ENCODE results near the gene GARS1. TPM values are rescaled to one million over a fixed set of nuclear protein-coding genes. Genes with fewer than 3 reads are reported as not detected.

Gene GARS1
- total RNA-seq, 2 experiments from 2014 or later: 338 to 354 TPM

DNA sequence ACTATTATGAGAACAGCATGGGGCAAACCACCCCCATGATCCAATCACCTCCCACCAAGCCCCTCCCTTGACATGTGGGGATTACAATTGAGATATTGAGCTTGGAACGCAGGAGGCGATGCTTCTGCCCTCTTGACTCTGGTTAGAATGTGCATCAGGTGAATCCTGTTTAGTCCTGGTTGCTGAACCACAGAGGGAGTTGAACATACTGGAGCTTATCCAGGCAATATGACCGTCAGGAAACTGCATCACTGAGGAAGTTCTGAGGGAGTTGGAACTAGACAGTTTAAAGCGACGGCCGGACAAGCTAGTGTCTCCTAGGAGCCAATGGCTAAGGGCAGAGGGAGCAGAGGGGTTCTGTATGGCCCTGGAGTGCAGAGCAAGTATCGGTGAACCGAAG lies 31.8 kb upstream of the GARS1 start:
- no peak for ATAC-seq

DNA sequence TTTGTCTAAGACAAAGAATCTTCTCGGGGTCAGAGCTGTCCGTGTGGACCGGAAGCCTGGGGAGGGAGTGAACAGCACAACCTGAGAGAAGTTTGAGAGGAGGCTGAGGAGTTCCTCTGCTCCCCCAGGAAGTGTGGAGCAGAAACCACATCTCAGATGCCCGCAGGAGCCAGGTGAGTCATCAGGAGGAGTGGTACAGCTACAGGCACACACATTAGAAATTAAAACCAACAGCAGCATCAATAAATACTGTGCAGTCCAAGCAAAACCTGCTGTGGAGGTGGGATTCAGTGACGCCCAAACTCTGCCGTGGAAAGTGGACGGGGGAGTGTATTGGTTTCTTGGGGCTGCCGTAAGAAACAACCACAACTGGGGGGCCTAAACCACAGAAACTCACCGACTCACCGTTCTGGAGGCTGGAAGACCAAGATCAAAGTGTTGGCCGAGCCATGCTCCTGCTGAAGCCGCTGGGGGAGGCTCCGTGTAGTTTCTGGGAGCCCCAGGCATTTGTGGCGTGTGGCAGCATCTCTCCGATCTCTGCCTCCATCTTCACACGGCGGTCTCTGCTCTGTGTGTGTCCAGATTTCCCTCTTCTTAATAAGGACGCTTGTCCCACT lies 31.2 kb upstream of the GARS1 start:
- no peak for DNase-seq
- no peak overlapping the region for H3K27ac Mint-ChIP-seq
- peaks cover 10% of the 10 kb centered on the region for H3K36me3 Mint-ChIP-seq (ENCODE audit: low read depth)
- intact Hi-C loops (cut with micrococcal nuclease): loop anchor here (5.0 kb wide), 1 partner anchor 286 kb away; no protein-coding TSS in a partner anchor
- H3K27me3 Mint-ChIP-seq: no peaks in the 10 kb centered on the region
- TF ChIP-seq, protein P1, sequence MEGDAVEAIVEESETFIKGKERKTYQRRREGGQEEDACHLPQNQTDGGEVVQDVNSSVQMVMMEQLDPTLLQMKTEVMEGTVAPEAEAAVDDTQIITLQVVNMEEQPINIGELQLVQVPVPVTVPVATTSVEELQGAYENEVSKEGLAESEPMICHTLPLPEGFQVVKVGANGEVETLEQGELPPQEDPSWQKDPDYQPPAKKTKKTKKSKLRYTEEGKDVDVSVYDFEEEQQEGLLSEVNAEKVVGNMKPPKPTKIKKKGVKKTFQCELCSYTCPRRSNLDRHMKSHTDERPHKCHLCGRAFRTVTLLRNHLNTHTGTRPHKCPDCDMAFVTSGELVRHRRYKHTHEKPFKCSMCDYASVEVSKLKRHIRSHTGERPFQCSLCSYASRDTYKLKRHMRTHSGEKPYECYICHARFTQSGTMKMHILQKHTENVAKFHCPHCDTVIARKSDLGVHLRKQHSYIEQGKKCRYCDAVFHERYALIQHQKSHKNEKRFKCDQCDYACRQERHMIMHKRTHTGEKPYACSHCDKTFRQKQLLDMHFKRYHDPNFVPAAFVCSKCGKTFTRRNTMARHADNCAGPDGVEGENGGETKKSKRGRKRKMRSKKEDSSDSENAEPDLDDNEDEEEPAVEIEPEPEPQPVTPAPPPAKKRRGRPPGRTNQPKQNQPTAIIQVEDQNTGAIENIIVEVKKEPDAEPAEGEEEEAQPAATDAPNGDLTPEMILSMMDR (IDR thresholded peaks at IDR 0.05): no peak
- H3K9me3 Mint-ChIP-seq: no peaks in the 10 kb centered on the region
- POLR2A ChIA-PET: no interaction called here
- no peak for ATAC-seq
- H3K4me3 Mint-ChIP-seq: no peak overlapping the region
- CTCF ChIA-PET: interaction anchor here (0.6 to 4.3 kb wide), 37 partner anchors 8 to 409 kb away, joined by 3 to 70 read pairs (median 5); no protein-coding TSS in a partner anchor
- H3K4me1 Mint-ChIP-seq (ENCODE audit: low read depth): peaks cover 2% of the 10 kb centered on the region

More for the DNA sequence above, 31.8 kb upstream of the GARS1 start:
- H3K27me3 Mint-ChIP-seq: no peaks in the 10 kb centered on the region
- H3K4me1 Mint-ChIP-seq (ENCODE audit: low read depth): peaks cover 2% of the 10 kb centered on the region
- H3K27ac Mint-ChIP-seq: no peak overlapping the region
- peaks cover 10% of the 10 kb centered on the region for H3K36me3 Mint-ChIP-seq (ENCODE audit: low read depth)
- intact Hi-C loops (cut with micrococcal nuclease): loop anchor here (5.0 kb wide), 1 partner anchor 286 kb away; no protein-coding TSS in a partner anchor
- H3K9me3 Mint-ChIP-seq: no peaks in the 10 kb centered on the region
- ChIA-PET CTCF (interaction anchor here (0.6 to 4.3 kb wide), 12 partner anchors 12 to 398 kb away, joined by 3 to 70 read pairs (median 4); no protein-coding TSS in a partner anchor), POLR2A (no interaction called here)
- DNase-seq: no peak
- H3K4me3 Mint-ChIP-seq: no peak overlapping the region
- TF ChIP-seq, protein P1 (IDR thresholded peaks at IDR 0.05): no peak

DNA sequence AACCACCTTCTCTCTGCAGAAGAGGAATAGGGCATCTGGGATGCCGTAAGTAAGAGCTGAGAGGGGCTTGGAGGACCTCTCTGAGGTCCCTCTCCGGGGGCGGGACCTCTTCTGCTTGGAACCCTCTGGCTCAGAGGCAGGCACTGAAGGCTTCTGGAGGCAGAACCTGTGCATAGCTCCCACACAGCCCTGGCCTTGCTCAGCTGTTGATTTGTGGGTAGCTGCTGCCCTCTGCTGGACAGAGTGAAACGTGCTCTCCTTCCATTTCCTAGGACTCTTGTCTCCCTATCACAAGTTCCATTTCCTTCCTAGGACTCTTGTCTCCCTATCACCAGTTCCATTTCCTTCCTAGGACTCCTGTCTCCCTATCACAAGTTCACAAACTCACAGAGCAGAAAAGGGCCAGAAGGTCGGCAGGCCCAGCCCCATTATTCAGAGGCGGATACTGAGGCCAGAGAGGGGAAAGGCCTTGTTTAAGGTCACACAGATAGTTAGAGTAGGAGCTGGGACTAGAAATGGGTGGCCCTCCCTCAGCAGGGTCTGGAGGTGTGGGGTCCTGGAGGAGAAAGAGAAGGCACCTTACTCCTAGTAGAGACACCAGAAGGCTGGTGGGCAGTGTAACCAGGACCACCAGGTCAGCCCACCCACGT lies 30.3 kb upstream of the GARS1 start:
- ATAC-seq (peak; percentile 96), DNase-seq (peak; percentile 82)
- intact Hi-C loops (cut with micrococcal nuclease): loop anchor here (5.0 kb wide), 1 partner anchor 287 kb away; no protein-coding TSS in a partner anchor
- H3K27me3 Mint-ChIP-seq: no peaks in the 10 kb centered on the region
- TF ChIP-seq, protein P1 (IDR thresholded peaks at IDR 0.05): peak; percentile 90
- H3K27ac Mint-ChIP-seq: no peak overlapping the region
- CTCF ChIA-PET: interaction anchor here (0.8 to 4.3 kb wide), 37 partner anchors 9 to 410 kb away, joined by 3 to 70 read pairs (median 5); no protein-coding TSS in a partner anchor
- no peak overlapping the region for H3K4me3 Mint-ChIP-seq
- H3K4me1 Mint-ChIP-seq (ENCODE audit: low read depth): peaks cover 2% of the 10 kb centered on the region
- POLR2A ChIA-PET: interaction anchor here (1.0 to 1.3 kb wide), 2 partner anchors 11 to 58 kb away, joined by 3 read pairs; no protein-coding TSS in a partner anchor
- no peaks in the 10 kb centered on the region for H3K9me3 Mint-ChIP-seq
- peaks cover 10% of the 10 kb centered on the region for H3K36me3 Mint-ChIP-seq (ENCODE audit: low read depth)

DNA sequence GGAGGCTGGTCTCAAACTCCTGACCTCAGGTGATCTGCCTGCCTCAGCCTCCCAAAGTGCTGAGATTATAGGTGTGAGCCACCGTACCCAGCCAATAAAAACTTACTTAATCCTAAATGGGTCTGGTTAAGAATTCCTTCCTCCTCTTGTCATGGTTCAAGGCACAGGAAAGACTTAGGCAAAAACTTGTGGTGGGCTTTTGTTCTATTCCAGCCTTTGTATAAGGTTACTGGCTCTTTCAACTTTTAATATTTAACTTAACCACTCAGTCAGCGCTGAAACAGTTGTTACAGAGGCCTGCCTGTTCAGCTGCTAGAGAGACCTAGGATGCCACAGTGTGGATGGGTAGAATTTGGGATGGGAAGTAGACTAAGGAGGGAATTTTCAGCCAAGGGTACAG lies 28.1 kb upstream of the GARS1 start:
- intact Hi-C loops (cut with micrococcal nuclease): no loop called here
- CTCF ChIA-PET: no interaction called here

More for the DNA sequence above, 28.1 kb upstream of the GARS1 start:
- H3K27me3 Mint-ChIP-seq: no peaks in the 10 kb centered on the region
- peaks cover 18% of the 10 kb centered on the region for H3K36me3 Mint-ChIP-seq (ENCODE audit: low read depth)
- ATAC-seq (no peak), DNase-seq (no peak)
- no peak overlapping the region for H3K27ac Mint-ChIP-seq
- H3K4me1 Mint-ChIP-seq (ENCODE audit: low read depth): peaks cover 2% of the 10 kb centered on the region
- TF ChIP-seq, protein P1 (IDR thresholded peaks at IDR 0.05): no peak
- POLR2A ChIA-PET: no interaction called here
- H3K9me3 Mint-ChIP-seq: peaks cover 5% of the 10 kb centered on the region
- H3K4me3 Mint-ChIP-seq: no peak overlapping the region
